Kidney (tissue), 14 donors: ENCODE measurements around the gene CD300LD. TPM values are rescaled to one million over a fixed set of nuclear protein-coding genes. Genes with fewer than 3 reads are reported as not detected.

Experiments used
- DNase-seq, 5 donors: peaks; one replicate each; pipeline ENCODE4 v3.0.0-alpha.2; 2013 to 2020
- FAIRE-seq: peaks from 2 replicates; lab custom pipeline; 2012; peaks lifted over from hg19 to GRCh38; lab: Jason Lieb, UNC
- H3K27ac ChIP-seq, 2 donors: one replicate each; pipeline ENCODE4 v1.7.0; 2013; ENCODE audit warnings: low read depth in 2 of 2, low read length in 2 of 2, inconsistent platforms in 1 of 2
- H3K27me3 ChIP-seq: one replicate; pipeline ENCODE4 v1.7.1; 2013; ENCODE audit warnings: low read length, inconsistent platforms; ENCODE audit not compliant: control insufficient read depth, insufficient read depth
- H3K36me3 ChIP-seq, 3 donors: one replicate each; pipeline versions ENCODE4 v1.7.0 to v1.7.1; 2013; ENCODE audit warnings: low read length in 3 of 3, control low read depth in 1 of 3, inconsistent platforms in 1 of 3; ENCODE audit not compliant: insufficient read depth in 3 of 3, control insufficient read depth in 2 of 3
- H3K4me1 ChIP-seq, 3 donors: one replicate each; pipeline versions ENCODE4 v1.7.0 to v1.7.1; 2013; ENCODE audit warnings: low read length in 3 of 3, inconsistent platforms in 1 of 3, low read depth in 1 of 3; ENCODE audit not compliant: control insufficient read depth in 2 of 3, insufficient read depth in 2 of 3
- H3K4me3 ChIP-seq, 3 donors: one replicate each; pipeline versions ENCODE4 v1.7.0 to v1.8.1; 2013; ENCODE audit warnings: low read length in 3 of 3, control low read depth in 1 of 3, inconsistent platforms in 1 of 3
- H3K9ac ChIP-seq, 3 donors: one replicate each; pipeline versions ENCODE4 v1.7.0 to v1.7.1; 2013; ENCODE audit warnings: low read length in 3 of 3, control low read depth in 1 of 3, inconsistent platforms in 1 of 3
- H3K9me3 ChIP-seq, 3 donors: one replicate each; pipeline versions ENCODE4 v1.7.0 to v1.7.1; 2013; ENCODE audit warnings: low read length in 3 of 3, control low read depth in 1 of 3, inconsistent platforms in 1 of 3; ENCODE audit not compliant: control insufficient read depth in 2 of 3, insufficient read depth in 1 of 3
- intact Hi-C: fragments of 100-400 bp; cut with DNase I; formaldehyde crosslinking; loops from one replicate; pipeline ENCODE4 v1.11.1; 2022
- polyA plus RNA-seq: library from polyadenylated mRNA; stranded (reverse); fragments of 350-450 nt; fragmentation: Illumina TruSeq; extraction: RNeasy Lipid Tissue Mini Kit (QIAGEN cat#74804); gene quantifications from one replicate; pipeline ENCODE4 v1.2.3, GENCODE V29; 2014; ENCODE audit warnings: low read depth, low replicate concordance; ENCODE audit not compliant: insufficient read depth
- total RNA-seq: library from RNA; stranded (reverse); fragmentation: NEBNext Ultra II Directional; extraction: Animal tissue kit (Norgen Biotek cat#: 25700); gene quantifications from one replicate; pipeline ENCODE4 v1.2.1, GENCODE V29; 2021
- TF ChIP-seq, protein P1 (sequence below): IDR thresholded peaks from 3 replicates; pipeline ENCODE4 v1.5.1; 2012; ENCODE audit warnings: mild to moderate bottlenecking, moderate library complexity, borderline replicate concordance; ENCODE audit not compliant: insufficient read depth; ENCODE audit errors: extremely low read depth
- donor health status: control.
- donor health status: control.
- donor health status: control.
- donor health status: control.
- donor health status: control.
- donor health status: DM: yes; HTN: yes; CAD: no.
- donor health status: Normal renal cell carcinoma (clear cell type).

Gene CD300LD
- total and polyA plus RNA-seq, 2 donors from 2014 or later = not detected

DNA sequence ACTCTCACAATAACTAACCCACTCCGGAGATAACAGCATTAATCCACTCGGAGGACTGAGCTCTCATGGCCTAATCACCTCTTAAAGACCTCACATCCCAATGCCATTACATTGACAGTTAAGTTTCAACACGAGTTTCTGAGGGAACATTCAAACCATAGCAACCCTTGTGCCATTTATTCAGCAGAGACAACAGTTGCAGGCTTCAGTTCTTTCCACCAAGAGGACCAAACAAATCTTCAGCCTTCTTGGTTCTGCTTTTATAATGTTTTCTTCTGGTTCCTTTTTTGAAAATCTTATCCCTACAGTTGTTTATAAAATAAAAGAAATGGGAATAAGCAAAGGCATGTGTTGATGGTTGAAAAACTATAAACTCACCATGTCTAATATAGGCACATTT lies 33.6 kb upstream of the CD300LD start:
- Histone ChIP-seq H3K9ac (no peak overlapping the region), H3K36me3 (no peaks in the 10 kb centered on the region), H3K27me3 (no peaks in the 10 kb centered on the region), H3K4me1 (no peaks in the 10 kb centered on the region), H3K9me3 (peaks cover 0 to 5% (median 0%) of the 10 kb centered on the region in 3 donors), H3K4me3 (no peak overlapping the region), H3K27ac (no peak overlapping the region)
- no peak for DNase-seq
- TF ChIP-seq, protein P1, sequence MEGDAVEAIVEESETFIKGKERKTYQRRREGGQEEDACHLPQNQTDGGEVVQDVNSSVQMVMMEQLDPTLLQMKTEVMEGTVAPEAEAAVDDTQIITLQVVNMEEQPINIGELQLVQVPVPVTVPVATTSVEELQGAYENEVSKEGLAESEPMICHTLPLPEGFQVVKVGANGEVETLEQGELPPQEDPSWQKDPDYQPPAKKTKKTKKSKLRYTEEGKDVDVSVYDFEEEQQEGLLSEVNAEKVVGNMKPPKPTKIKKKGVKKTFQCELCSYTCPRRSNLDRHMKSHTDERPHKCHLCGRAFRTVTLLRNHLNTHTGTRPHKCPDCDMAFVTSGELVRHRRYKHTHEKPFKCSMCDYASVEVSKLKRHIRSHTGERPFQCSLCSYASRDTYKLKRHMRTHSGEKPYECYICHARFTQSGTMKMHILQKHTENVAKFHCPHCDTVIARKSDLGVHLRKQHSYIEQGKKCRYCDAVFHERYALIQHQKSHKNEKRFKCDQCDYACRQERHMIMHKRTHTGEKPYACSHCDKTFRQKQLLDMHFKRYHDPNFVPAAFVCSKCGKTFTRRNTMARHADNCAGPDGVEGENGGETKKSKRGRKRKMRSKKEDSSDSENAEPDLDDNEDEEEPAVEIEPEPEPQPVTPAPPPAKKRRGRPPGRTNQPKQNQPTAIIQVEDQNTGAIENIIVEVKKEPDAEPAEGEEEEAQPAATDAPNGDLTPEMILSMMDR = no peak
- FAIRE-seq = no peak
- intact Hi-C loops = no loop called here

DNA sequence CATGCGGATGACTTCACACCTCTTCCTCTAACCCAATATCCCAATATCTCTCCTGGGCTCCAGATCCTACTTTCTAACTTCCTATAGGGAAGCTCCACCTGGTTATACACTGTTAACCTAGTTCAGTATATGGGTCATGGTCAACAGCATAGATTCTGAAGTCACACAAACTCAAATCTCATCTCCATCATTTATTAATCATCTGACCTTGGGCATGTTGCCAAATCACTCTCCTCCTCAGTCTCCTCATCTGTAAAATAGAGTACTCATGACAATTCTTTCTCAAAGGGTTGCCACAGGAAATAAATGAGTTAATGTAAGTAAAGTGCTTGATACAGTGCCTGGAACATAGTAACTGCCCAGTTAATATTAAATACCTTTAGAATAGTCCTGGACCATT lies 32.0 kb upstream of the CD300LD start:
- FAIRE-seq (no peak), DNase-seq (no peak)
- TF ChIP-seq, protein P1 = no peak
- no peaks in the 10 kb centered on the region for H3K36me3 ChIP-seq
- H3K27me3 ChIP-seq = no peaks in the 10 kb centered on the region
- H3K4me1 ChIP-seq = no peaks in the 10 kb centered on the region
- no peak overlapping the region for H3K27ac ChIP-seq
- peaks cover 0 to 5% (median 0%) of the 10 kb centered on the region in 3 donors for H3K9me3 ChIP-seq
- intact Hi-C loops = no loop called here
- no peak overlapping the region for H3K4me3 ChIP-seq
- no peak overlapping the region for H3K9ac ChIP-seq

DNA sequence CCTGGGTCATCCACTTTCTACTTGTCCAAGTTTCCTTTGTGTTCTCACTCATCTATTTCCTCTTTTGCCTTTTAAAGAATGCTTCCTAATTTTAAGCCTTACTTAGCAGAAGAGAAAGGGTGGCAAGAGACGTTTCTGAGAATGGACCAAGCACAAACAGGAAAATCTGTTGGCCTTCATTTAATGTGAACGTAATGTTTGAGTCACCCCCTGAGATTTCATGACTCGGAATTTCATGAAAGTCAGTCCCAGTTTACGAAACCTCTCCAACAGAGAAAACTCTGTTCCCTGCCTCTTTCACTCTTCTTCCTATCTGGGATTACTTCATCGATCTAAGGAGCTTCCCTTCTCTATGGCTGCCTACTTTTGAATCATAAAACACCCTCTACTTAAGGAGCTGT lies 31.6 kb upstream of the CD300LD start, which contains the start of gene CD300E:
TSS of gene CD300E (minus strand) at position 46 of the 401 bp plus-strand sequence. CDS start 117 bp downstream, outside the sequence.
- TF ChIP-seq, protein P1 = no peak
- intact Hi-C loops = no loop called here
- no peak for FAIRE-seq

More for the DNA sequence above, 31.6 kb upstream of the CD300LD start, which contains the start of gene CD300E:
- Histone ChIP-seq H3K9me3 (peaks cover 0 to 5% (median 0%) of the 10 kb centered on the region in 3 donors), H3K4me3 (no peak within 1 kb of the TSS), H3K9ac (no peak within 1 kb of the TSS), H3K27me3 (no peaks in the 10 kb centered on the region), H3K27ac (no peak within 1 kb of the TSS), H3K4me1 (no peaks in the 10 kb centered on the region), H3K36me3 (no peaks in the 10 kb centered on the region)
- DNase-seq = no peak
